GM10266 (cell line): ENCODE data around the gene RAP2A.

Source experiments
- DNase-seq: peaks from one replicate; pipeline ENCODE4 v3.0.0; 2012; ENCODE audit errors: extremely low spot score
- TF ChIP-seq, protein P1 (sequence below): IDR thresholded peaks from 2 replicates; pipeline ENCODE4 v1.5.1; 2012; ENCODE audit warnings: mild to moderate bottlenecking, low read depth; ENCODE audit not compliant: control insufficient read depth, insufficient read depth; ENCODE audit errors: missing control alignments

Gene RAP2A

DNA sequence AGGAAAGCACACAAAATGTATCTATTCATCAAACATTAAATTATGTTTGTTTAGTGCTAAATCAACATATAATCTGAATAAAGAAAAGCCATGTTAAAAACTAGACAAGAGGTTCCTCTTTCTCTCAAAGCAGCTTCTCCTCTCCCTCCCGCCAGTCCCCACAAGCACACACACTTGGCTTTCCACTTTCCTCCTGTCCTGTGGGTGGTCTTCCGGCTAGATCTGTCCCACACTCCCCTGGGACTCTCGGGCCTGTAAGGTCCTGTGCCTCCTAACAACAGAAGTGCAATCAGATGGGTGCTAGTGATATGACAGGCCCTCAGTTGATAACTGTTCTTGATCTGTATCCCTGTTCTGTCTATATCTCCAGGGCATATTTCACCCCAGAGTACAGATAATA is 45.6 kb upstream of the RAP2A start:
- TF ChIP-seq, protein P1, sequence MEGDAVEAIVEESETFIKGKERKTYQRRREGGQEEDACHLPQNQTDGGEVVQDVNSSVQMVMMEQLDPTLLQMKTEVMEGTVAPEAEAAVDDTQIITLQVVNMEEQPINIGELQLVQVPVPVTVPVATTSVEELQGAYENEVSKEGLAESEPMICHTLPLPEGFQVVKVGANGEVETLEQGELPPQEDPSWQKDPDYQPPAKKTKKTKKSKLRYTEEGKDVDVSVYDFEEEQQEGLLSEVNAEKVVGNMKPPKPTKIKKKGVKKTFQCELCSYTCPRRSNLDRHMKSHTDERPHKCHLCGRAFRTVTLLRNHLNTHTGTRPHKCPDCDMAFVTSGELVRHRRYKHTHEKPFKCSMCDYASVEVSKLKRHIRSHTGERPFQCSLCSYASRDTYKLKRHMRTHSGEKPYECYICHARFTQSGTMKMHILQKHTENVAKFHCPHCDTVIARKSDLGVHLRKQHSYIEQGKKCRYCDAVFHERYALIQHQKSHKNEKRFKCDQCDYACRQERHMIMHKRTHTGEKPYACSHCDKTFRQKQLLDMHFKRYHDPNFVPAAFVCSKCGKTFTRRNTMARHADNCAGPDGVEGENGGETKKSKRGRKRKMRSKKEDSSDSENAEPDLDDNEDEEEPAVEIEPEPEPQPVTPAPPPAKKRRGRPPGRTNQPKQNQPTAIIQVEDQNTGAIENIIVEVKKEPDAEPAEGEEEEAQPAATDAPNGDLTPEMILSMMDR: no peak

DNA sequence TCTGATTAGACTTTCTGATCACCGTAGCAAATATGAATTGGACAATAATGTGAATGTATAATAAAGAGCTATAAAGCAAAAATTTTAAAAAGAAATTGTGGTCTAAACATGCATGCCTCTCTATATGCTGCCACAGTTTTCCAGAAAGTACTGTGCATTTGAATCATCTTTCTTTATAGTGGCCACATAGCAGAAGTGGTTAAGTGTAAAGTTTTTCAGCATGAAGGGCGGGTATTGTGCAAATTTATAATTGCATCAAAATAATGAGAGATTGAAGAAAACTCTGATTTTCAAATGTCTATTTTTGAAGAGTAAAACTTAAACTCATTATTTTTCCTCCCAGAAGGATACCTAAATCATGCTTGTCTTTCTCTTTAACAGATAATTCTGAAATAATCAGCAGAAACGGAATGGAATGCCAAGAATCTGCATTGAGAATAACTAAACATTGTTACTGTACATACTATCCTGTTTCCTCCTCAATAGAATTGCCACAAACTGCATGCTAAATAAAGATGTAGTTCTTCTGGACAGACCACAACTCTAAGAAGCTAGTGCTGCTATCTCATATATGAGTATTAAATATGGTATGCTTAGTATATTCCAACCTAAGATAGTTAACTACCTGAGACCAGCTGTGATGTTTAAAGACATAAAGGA is 42.9 kb upstream of the RAP2A start:
- TF ChIP-seq, protein P1: no peak
- DNase-seq: no peak

More for the DNA sequence above, 45.6 kb upstream of the RAP2A start:
- no peak for DNase-seq

DNA sequence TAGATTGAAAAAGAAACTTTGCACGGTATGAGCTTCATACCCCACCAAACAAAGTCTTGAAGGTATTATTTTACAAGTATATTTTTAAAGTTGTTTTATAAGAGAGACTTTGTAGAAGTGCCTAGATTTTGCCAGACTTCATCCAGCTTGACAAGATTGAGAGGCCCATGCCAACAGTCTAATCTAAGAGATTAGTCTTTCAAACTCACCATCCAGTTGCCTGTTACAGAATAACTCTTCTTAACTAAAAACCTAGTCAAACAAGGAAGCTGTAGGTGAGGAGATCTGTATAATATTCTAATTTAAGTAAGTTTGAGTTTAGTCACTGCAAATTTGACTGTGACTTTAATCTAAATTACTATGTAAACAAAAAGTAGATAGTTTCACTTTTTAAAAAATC is 41.9 kb upstream of the RAP2A start:
- no peak for DNase-seq

DNA sequence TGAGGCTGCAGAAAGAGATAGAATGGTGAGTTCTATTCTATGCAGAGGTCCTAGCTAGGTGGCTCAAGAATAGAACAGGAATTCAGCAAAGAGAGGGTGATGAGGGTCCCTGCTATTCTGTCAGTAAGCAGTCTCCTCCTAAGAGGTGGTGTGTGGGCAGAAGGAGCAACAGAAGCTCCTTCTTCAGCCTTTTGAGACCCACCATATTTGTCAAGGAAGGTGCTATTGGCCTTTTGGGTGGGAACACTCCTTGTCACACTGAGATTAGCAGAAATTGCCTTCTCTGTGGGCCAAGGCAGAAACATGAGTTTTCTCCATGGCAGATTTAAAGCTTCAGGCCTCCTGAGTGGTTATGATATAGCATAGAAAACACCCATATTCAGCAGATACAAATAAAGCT is 39.4 kb upstream of the RAP2A start:
- TF ChIP-seq, protein P1: no peak
- DNase-seq: no peak

More for the DNA sequence above, 41.9 kb upstream of the RAP2A start:
- TF ChIP-seq, protein P1: no peak

DNA sequence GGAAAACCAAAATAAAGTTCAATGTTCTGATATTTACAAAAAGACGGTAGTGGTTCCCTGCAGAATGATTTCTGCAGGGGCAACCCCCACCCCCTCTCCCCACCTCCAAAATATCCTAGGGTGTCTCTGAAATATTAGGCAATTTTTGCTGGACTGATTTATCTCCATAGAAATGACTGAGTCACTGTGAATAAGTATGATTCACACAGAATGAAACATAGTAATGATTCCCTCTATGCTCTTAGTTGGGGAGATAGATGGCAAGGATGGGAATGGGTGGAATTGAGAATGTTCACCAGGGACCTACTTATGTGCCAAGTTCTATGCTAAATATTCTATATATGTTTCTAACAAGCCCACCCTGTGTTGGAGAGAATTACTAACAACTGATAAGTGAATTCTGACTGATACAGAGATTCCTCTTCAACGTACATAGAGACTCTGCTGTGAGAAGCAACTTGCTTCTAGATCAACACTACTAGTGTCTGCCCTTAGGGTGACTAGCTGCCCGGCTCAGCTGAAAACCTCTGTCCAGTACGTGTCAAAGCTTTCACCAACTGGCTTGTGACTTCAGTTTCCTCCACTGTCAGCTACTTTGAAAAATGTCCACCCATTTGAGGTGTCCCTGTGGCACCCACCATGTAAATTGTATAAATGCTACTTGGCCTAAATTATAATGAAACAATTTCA is 38.4 kb upstream of the RAP2A start:
- TF ChIP-seq, protein P1: no peak
- no peak for DNase-seq

DNA sequence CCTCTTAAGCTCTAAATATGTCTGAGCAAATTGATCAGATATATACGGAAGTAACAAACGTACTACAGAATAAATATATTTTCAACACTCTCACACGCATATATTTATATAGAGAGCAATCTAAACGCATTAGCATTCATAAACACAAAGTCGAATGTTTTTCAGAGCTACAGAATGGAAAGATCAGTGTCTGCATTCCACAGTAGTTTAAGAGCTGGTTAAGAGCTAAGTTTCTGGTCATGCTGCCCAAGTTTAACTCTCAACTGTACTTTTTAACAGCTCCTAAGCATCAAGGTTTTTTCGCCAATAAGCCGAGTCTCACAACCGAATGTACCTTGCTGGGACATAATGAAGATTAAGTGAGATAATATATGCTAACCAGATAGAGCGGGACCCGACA is 36.7 kb upstream of the RAP2A start:
- TF ChIP-seq, protein P1: no peak
- DNase-seq: no peak

DNA sequence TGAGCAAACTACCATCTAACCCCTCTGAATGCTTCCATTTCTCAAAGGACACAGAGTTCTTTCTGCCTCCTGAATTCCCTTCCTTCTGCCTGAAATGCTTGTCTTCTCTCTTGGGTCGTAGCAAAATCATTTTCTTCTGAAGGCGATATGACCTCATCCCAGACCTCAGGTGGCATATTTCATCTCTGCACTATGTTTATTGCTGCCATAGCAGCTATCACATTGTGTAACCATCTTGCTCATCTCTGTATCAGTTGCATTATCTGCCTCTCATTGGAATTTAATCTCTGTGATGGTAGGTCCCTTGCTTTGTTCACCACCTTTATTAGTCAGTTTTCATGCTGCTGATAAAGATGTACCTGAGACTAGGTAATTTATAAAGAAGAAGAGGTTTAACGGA is 32.5 kb upstream of the RAP2A start:
- no peak for DNase-seq
- TF ChIP-seq, protein P1: no peak
